Cardiac muscle cell (in vitro differentiated cells and primary cell): ENCODE results near the gene ANXA5. TPM values are rescaled to one million over a fixed set of nuclear protein-coding genes. Genes with fewer than 3 reads are reported as not detected.

ENCODE experiments used
- DNase-seq, 2 donors: peaks; one replicate each; pipeline versions ENCODE4 v3.0.0 to v3.0.0-alpha.2; 2010 to 2017; ENCODE audit warnings: low read depth in 1 of 2, low spot score in 1 of 2
- H3K27ac ChIP-seq: fragments of 200-600 bp; sonication (generic); 2 replicates; pipeline ENCODE4 v1.5.1; 2016
- H3K27me3 ChIP-seq: fragments of 200-600 bp; sonication (generic); 2 replicates; pipeline ENCODE4 v1.6.0; 2016; ENCODE audit warnings: control low read depth
- H3K36me3 ChIP-seq: fragments of 200-600 bp; sonication (generic); 2 replicates; pipeline ENCODE4 v1.5.1; 2016; ENCODE audit warnings: control low read depth
- H3K4me1 ChIP-seq: fragments of 200-600 bp; sonication (generic); 2 replicates; pipeline ENCODE4 v1.8.1; 2017; ENCODE audit warnings: low read depth, mild to moderate bottlenecking, mixed run types
- H3K4me3 ChIP-seq: fragments of 200-600 bp; sonication (generic); 2 replicates; pipeline ENCODE4 v1.5.1; 2016; ENCODE audit warnings: mild to moderate bottlenecking
- H3K9me3 ChIP-seq: fragments of 200-600 bp; sonication (generic); 2 replicates; pipeline ENCODE4 v1.5.1; 2017; ENCODE audit warnings: low read depth, mild to moderate bottlenecking, control low read depth
- CTCF ChIP-seq: IDR thresholded peaks from 2 replicates; pipeline ENCODE4 v1.5.1; 2012; ENCODE audit warnings: low read depth, mild to moderate bottlenecking, low read length
- polyA plus RNA-seq: library from polyadenylated mRNA; unstranded; fragments of >200 nt; fragmentation: Nextera tagmentation; extraction: Ambion mirVana; gene quantifications from 2 replicates; pipeline ENCODE4 v1.2.1, GENCODE V29; 2016
- total RNA-seq: library from RNA; depleted of rRNA; stranded (reverse); fragments of >200 nt; gene quantifications from 2 replicates; pipeline ENCODE4 v1.2.3, GENCODE V29; 2016

Gene ANXA5
- total and polyA plus RNA-seq, 2 experiments from 2014 or later: 98.2 to 263 TPM

- Histone ChIP-seq H3K27ac (no peak overlapping the region), H3K4me1 (peaks cover 5% of the 10 kb centered on the region), H3K4me3 (no peak overlapping the region), H3K27me3 (no peaks in the 10 kb centered on the region), H3K36me3 (no peaks in the 10 kb centered on the region), H3K9me3 (no peaks in the 10 kb centered on the region)
- DNase-seq: peak; percentile 72 to 97
- no peak for TF ChIP-seq CTCF
Observed at GRCh38 chr4:121711263-121712000, 14.7 kb upstream of the ANXA5 start.

GRCh38 chr4:121709766-121710405 is 13.1 kb upstream of the ANXA5 start:
- H3K9me3 ChIP-seq: no peaks in the 10 kb centered on the region
- no peak for DNase-seq
- no peak for TF ChIP-seq CTCF
- no peaks in the 10 kb centered on the region for H3K27me3 ChIP-seq
- peaks cover 5% of the 10 kb centered on the region for H3K4me1 ChIP-seq
- no peaks in the 10 kb centered on the region for H3K36me3 ChIP-seq
- H3K4me3 ChIP-seq: no peak overlapping the region
- no peak overlapping the region for H3K27ac ChIP-seq

GRCh38 chr4:121707344-121707743 is 10.6 kb upstream of the ANXA5 start:
- no peak overlapping the region for H3K4me3 ChIP-seq
- H3K27ac ChIP-seq: no peak overlapping the region
- H3K4me1 ChIP-seq: peaks cover 5% of the 10 kb centered on the region
- no peaks in the 10 kb centered on the region for H3K9me3 ChIP-seq
- no peak for TF ChIP-seq CTCF
- H3K36me3 ChIP-seq: no peaks in the 10 kb centered on the region
- no peaks in the 10 kb centered on the region for H3K27me3 ChIP-seq
- DNase-seq: no peak

- TF ChIP-seq CTCF: no peak
- peaks cover 5% of the 10 kb centered on the region for H3K4me1 ChIP-seq
- DNase-seq: peak in 1 of 2 donors; percentile 87
- no peak overlapping the region for H3K4me3 ChIP-seq
- H3K9me3 ChIP-seq: no peaks in the 10 kb centered on the region
- no peaks in the 10 kb centered on the region for H3K36me3 ChIP-seq
- H3K27me3 ChIP-seq: no peaks in the 10 kb centered on the region
- H3K27ac ChIP-seq: no peak overlapping the region
Observed at GRCh38 chr4:121706595-121707021, 9.8 kb upstream of the ANXA5 start.

- TF ChIP-seq CTCF: no peak
- Histone ChIP-seq H3K27me3 (no peaks in the 10 kb centered on the region), H3K36me3 (no peaks in the 10 kb centered on the region), H3K4me3 (no peak overlapping the region), H3K9me3 (no peaks in the 10 kb centered on the region), H3K27ac (no peak overlapping the region), H3K4me1 (peaks cover under 1% of the 10 kb centered on the region)
- no peak for DNase-seq
Observed at GRCh38 chr4:121705521-121705920, 8.7 kb upstream of the ANXA5 start.
